OCI-LY1 (cell line): ENCODE data around the gene IL16.

ENCODE experiments used
- CTCF ChIP-seq: fragments of 200-600 bp; sonication (generic), shearing (Covaris generic); IDR thresholded peaks from 2 replicates; pipeline ENCODE4 v1.5.1; 2017; ENCODE audit warnings: mild to moderate bottlenecking, antibody characterized with exemption, low read length, moderate library complexity, mixed read lengths
- EZH2 ChIP-seq: fragments of 200-600 bp; sonication (generic), shearing (Covaris generic); IDR thresholded peaks from 2 replicates; pipeline ENCODE4 v1.8.0; 2017; ENCODE audit warnings: borderline replicate concordance, mixed run types, mild to moderate bottlenecking, antibody characterized with exemption, low read length, moderate library complexity, mixed read lengths

GRCh38 chr15:81253846-81254245 lies 57.2 kb downstream of the IL16 start:
- TF ChIP-seq CTCF = no peak
- TF ChIP-seq EZH2 = no peak
